ENCODE results near the gene KAT5. TPM values are rescaled to one million over a fixed set of nuclear protein-coding genes. Genes with fewer than 3 reads are reported as not detected.
"Not testable (repeated sequence)": the region's sequence is repeated elsewhere in the genome, so short reads cannot be mapped to it uniquely, and the experiment has no call there.

Gene KAT5
- total RNA-seq, 1 donor from 2014 or later: 35.5 TPM

DNA sequence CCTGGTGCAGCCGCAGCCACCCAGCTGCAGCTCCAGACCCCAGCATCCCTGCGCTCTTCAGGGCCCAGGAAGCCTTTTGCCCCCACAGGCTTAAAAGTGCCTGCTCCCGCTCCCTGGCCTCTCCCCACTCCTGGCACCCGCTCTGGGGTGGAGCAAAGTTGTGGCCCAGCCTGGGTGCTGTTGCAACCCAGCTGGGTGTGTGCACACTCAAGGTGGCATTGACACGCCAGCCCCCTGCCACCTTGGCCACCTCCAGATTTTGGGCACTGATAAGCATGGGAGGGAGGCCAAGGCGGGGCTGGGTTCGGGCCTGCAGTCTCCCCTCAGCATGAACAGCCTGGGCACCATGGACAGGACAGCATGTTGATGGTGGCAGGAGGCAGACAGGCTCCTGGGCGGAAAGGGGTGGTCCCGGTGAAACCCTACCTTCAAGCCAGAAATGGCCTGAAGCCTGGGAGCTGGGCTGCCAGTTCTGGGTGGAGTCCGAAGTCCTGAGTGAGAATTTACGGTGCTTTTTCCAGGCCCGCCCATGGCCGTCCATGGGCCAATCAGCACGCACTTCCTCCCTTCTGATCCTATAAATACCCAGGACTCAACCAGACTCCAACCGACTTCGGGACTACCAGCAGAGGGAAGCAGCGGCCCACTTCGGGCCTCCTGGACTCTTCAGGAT, 32.1 kb downstream of the KAT5 start:
- no peak for DNase-seq (ENCODE audit: low read depth, low spot score)

DNA sequence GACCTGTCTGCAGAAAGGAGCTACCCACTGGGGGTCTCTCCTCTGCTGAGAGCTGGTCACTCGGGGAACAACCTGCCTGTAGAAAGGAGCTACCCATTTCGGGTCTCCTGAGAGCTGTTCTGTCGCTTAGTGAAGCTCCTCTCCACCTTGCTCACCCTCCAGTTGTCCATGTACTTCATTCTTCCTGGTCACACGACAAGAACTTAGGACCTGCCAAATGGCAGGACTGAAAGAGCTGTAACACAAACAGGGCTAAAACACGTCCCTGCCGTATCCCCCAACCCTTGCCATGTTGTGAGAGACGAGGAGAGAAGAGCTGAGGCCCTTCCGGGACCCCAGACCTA, 32.6 kb downstream of the KAT5 start:
- DNase-seq (ENCODE audit: low read depth, low spot score): no peak

DNA sequence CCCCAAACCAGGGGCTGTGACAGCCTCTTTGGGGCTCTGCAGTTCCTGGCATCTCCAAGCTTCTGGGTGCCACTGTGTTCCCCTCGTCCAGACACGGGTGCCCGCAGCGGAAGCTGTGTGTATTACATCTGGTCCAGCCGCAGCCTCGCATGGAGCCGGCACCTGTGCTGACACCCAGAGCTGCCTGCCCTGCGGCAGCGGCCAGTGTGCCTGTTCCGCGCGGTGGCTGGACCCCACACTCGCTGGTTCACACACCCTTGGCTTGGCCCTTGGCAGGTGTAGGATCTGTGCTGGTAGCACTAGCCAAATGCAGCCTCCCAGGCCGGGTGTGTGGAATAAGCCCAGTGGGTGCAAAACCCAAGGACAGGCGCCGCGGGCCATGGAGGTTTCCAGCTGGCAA, 33.0 kb downstream of the KAT5 start:
- no peak for DNase-seq (ENCODE audit: low read depth, low spot score)

DNA sequence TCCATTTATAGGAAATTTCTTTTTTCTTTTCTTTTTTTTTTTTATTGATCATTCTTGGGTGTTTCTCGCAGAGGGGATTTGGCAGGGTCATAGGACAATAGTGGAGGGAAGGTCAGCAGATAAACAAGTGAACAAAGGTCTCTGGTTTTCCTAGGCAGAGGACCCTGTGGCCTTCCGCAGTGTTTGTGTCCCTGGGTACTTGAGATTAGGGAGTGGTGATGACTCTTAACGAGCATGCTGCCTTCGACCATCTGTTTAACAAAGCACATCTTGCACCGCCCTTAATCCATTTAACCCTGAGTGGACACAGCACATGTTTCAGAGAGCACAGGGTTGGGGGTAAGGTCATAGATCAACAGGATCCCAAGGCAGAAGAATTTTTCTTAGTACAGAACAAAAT, 50.1 kb downstream of the KAT5 start:
- DNase-seq (ENCODE audit: low read depth, low spot score): not testable (repeated sequence)

DNA sequence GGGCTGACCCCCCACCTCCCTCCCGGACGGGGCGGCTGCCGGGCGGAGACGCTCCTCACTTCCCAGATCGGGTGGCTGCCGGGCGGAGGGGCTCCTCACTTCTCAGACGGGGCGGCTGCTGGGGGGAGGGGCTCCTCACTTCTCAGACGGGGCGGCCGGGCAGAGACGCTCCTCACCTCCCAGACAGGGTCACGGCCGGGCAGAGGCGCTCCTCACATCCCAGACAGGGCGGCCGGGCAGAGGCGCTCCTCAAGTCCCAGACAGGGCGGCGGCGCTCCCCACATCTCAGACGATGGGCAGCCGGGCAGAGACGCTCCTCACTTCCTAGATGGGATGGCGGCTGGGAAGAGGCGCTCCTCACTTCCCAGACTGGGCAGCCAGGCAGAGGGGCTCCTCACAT, 50.8 kb downstream of the KAT5 start:
- not testable (repeated sequence) for DNase-seq (ENCODE audit: low read depth, low spot score)

DNA sequence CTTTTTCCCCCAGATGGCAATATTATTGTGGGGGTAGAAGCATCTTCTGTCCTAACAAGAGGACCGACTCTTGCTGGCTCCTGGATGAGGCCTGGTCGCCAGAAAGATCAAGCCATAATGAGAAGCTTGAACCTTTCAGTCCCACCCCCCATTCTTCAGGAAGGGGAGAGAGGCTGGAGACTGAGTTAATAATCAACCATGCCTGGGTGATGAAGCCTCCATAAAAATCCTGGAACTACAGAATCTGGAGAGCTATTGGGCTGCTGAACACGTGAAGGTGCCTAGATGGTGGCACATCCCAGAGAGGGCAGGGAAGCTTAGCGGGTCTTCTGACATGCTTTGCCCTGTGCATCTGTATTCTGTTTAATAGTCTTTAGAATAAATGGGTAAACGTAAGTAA, 52.4 kb downstream of the KAT5 start:
- DNase-seq (ENCODE audit: low read depth, low spot score): no peak

DNA sequence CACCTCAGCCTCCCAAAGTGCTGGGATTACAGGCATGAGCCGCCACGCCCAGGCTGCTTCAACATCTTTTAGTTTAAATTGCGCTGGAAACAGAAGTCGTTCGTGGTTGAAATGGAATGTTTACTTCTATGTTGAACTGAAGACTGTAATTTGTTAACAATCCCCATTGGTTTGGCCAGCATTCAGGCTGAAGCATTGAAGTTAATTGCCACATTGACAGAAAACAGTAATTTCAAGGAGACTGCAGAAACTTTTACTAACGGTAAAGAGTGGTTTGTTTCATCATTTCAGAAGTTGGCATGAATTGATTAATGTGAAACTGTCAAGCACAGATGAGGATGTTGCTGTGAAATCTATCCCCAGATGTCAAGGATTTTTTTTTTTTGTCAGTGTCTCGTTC, 54.5 kb downstream of the KAT5 start:
- DNase-seq (ENCODE audit: low read depth, low spot score): no peak

DNA sequence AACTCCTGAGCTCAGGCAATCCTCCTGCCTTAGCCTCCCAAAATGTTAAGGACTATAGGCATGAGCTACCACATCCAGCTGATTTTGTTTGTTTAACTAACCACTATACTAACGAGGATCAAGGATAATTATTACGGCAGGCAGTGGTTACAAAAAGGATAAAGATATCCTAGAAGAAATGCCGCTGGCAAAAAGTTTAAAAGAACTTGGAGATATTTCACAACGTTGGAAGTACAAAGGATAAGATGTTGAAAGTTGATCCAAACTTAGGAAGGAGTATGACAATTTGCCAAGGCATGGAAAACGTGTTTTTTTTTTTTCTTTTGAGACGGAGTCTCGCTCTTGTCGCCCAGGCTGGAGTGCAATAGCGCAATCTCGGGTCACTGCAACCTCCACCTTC, 55.4 kb downstream of the KAT5 start:
- DNase-seq (ENCODE audit: low read depth, low spot score): no peak

DNA sequence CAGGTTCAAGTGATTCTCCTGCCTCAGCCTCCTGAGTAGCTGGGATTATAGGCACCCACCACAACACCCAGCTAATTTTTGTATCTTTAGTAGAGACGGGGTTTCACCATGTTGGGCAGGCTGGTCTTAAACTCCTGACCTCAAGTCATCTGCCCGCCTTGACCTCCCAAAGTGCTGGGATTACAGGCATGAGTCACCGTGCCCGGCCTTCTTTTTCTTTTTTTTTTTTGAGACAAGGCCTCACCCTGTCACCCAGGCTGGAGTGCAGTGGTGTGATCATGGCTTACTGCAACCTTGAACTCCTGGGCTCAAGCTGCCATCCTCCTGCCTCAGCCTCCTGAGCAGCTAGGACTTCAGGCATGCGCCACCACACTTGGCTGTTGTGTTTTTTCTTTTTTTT, 55.8 kb downstream of the KAT5 start:
- not testable (repeated sequence) for DNase-seq (ENCODE audit: low read depth, low spot score)

Other genes starting within 250 kb of the KAT5 start
- gene MALAT1, start 213.2 kb upstream of the KAT5 start, total RNA-seq: 4,401 and 5,456 TPM in 2 replicates
- gene SCYL1, start 187.2 kb upstream of the KAT5 start, total RNA-seq: 60.9 and 77.9 TPM in 2 replicates
- gene LTBP3, start 153.9 kb upstream of the KAT5 start, total RNA-seq: 19.4 and 23.1 TPM in 2 replicates
- 50.5 and 52.6 TPM in 2 replicates for gene ZNRD2, start 141.8 kb upstream of the KAT5 start, total RNA-seq
- gene FAM89B, start 139.7 kb upstream of the KAT5 start, total RNA-seq: 23.3 and 24.7 TPM in 2 replicates
- gene EHBP1L1, start 136.2 kb upstream of the KAT5 start, total RNA-seq: 39.5 and 43.5 TPM in 2 replicates
- 0.04 and 0.13 TPM in 2 replicates for gene KCNK7, start 116.5 kb upstream of the KAT5 start, total RNA-seq
- 69.9 and 91.4 TPM in 2 replicates for gene MAP3K11, start 98.0 kb upstream of the KAT5 start, total RNA-seq
- 14.3 and 17.7 TPM in 2 replicates for gene PCNX3, start 96.5 kb upstream of the KAT5 start, total RNA-seq
- 45.3 and 63.5 TPM in 2 replicates for gene SIPA1, start 74.2 kb upstream of the KAT5 start, total RNA-seq
- 20.0 and 22.5 TPM in 2 replicates for gene RELA, start 49.3 kb upstream of the KAT5 start, total RNA-seq
- 38.1 and 46.3 TPM in 2 replicates for gene RNASEH2C, start 8.5 kb downstream of the KAT5 start, total RNA-seq
- gene AP5B1, start 68.7 kb downstream of the KAT5 start, total RNA-seq: 7.6 and 8.6 TPM in 2 replicates
- gene OVOL1, start 74.8 kb downstream of the KAT5 start, total RNA-seq: not detected in 2 replicates
- gene SNX32, start 121.7 kb downstream of the KAT5 start, total RNA-seq: 0.14 and 0.79 TPM in 2 replicates
- gene CFL1, start 145.9 kb downstream of the KAT5 start, total RNA-seq: 1,363 and 1,402 TPM in 2 replicates
- 50.7 and 52.8 TPM in 2 replicates for gene MUS81, start 148.2 kb downstream of the KAT5 start, total RNA-seq
- 23.9 and 32.8 TPM in 2 replicates for gene EFEMP2, start 160.5 kb downstream of the KAT5 start, total RNA-seq
- 0.07 TPM in 1 of 2 replicates, not detected in the other for gene CTSW, start 167.6 kb downstream of the KAT5 start, total RNA-seq
- gene FIBP, start 176.2 kb downstream of the KAT5 start, total RNA-seq: 152 and 229 TPM in 2 replicates
- gene CCDC85B, start 178.4 kb downstream of the KAT5 start, total RNA-seq: 105 and 129 TPM in 2 replicates
- gene FOSL1, start 188.1 kb downstream of the KAT5 start, total RNA-seq: 11.5 and 16.4 TPM in 2 replicates
- 15.2 and 17.3 TPM in 2 replicates for gene C11orf68, start 206.8 kb downstream of the KAT5 start, total RNA-seq
- 150 and 187 TPM in 2 replicates for gene DRAP1, start 207.2 kb downstream of the KAT5 start, total RNA-seq
- gene TSGA10IP, start 233.2 kb downstream of the KAT5 start, total RNA-seq: not detected in 2 replicates
- 52.8 and 60.4 TPM in 2 replicates for gene SART1, start 249.5 kb downstream of the KAT5 start, total RNA-seq

Measured in pulmonary artery endothelial cell (primary cell).